ENCODE measurements around the gene KERA. TPM values are rescaled to one million over a fixed set of nuclear protein-coding genes. Genes with fewer than 3 reads are reported as not detected.

The KERA gene
- total and polyA plus RNA-seq, 9 of the 15 experiments (the other 6 are each of a cell fraction or from before 2014, with no cell fraction given) = not detected

DNA sequence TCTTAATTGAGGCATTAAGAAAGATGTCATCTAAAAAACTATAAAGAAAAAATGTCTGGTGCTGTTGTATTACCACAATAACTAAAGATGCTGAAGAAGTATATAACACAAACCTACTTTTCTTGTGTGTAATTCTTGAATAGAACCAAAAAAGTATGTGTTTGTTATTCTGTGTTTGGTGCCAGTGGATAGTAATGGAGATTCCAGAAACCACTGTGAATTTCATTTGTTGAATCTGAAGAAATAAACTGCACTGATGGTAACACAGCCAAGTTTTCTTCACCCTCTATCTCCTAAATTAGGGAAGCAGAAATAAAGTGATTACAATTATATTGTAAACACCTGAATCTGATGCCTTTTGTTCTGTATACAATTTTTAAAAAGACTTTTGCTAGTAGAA lies 13.1 kb upstream of the KERA start:
- ChIA-PET CTCF (ENCODE audit: low intra/inter-chr PET ratio) (no interaction called here), POLR2A (no interaction called here)
- no peaks in the 10 kb centered on the region for H3K79me2 ChIP-seq (ENCODE audit: control insufficient read depth, insufficient read depth, low read length)
- in situ Hi-C loops (cut with MboI) (no loop called here), intact Hi-C loops (cut with micrococcal nuclease) (no loop called here)
- H4K20me1 ChIP-seq (replicated peaks; ENCODE audit: control insufficient read depth, insufficient read depth, low read length) = no peaks in the 10 kb centered on the region
- H2AFZ ChIP-seq (ENCODE audit: low read depth, low read length) = no peak overlapping the region
- no peaks in the 10 kb centered on the region for H3K36me3 ChIP-seq (ENCODE audit: control insufficient read depth, insufficient read depth, low read length)
- H3K4me1 ChIP-seq (replicated peaks in 1 of 2; ENCODE audit: control insufficient read depth in 2 of 2, insufficient read depth in 2 of 2, low read length in 2 of 2) = no peaks in the 10 kb centered on the region
- no TSS peak for BruUV-seq (replicated peaks)
- H3K9me1 ChIP-seq (ENCODE audit: control insufficient read depth, insufficient read depth, low read length) = no peaks in the 10 kb centered on the region
- no peak overlapping the region for H3K4me3 ChIP-seq
- FAIRE-seq (no peak), ATAC-seq (no peak), DNase-seq (ENCODE audit: extremely low read depth in 1 of 4, low spot score in 3 of 4) (no peak)
- H3K9me3 ChIP-seq (replicated peaks; ENCODE audit: control insufficient read depth, insufficient read depth, low read depth, low read length) = no peaks in the 10 kb centered on the region
- no peak overlapping the region for H3K27ac ChIP-seq (ENCODE audit: extremely low read depth, low read depth, low read length)
- TF ChIP-seq STAT5A (IDR thresholded peaks at IDR 0.05; ENCODE audit: borderline replicate concordance, low read length) (no peak), ZNF79 (CRISPR knock-in tag; IDR thresholded peaks at IDR 0.05; ENCODE audit: low read depth) (no peak), CEBPB (tag; IDR thresholded peaks at IDR 0.05) (no peak), HBP1 (CRISPR knock-in tag; IDR thresholded peaks at IDR 0.05) (no peak), ZNF584 (CRISPR knock-in tag; IDR thresholded peaks at IDR 0.05; ENCODE audit: low read depth) (no peak), HCFC1 (IDR thresholded peaks at IDR 0.05; ENCODE audit: low read depth, low read length) (no peak), NFYB (IDR thresholded peaks at IDR 0.05; ENCODE audit: extremely low read depth, insufficient read length) (no peak)
- TF ChIP-seq, protein P1, sequence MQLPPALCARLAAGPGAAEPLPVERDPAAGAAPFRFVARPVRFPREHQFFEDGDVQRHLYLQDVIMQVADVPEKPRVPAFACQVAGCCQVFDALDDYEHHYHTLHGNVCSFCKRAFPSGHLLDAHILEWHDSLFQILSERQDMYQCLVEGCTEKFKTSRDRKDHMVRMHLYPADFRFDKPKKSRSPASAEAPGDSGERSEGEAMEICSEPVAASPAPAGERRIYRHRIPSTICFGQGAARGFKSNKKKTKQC (CRISPR knock-in tag; IDR thresholded peaks at IDR 0.05) = no peak
- TF ChIP-seq, protein P2, sequence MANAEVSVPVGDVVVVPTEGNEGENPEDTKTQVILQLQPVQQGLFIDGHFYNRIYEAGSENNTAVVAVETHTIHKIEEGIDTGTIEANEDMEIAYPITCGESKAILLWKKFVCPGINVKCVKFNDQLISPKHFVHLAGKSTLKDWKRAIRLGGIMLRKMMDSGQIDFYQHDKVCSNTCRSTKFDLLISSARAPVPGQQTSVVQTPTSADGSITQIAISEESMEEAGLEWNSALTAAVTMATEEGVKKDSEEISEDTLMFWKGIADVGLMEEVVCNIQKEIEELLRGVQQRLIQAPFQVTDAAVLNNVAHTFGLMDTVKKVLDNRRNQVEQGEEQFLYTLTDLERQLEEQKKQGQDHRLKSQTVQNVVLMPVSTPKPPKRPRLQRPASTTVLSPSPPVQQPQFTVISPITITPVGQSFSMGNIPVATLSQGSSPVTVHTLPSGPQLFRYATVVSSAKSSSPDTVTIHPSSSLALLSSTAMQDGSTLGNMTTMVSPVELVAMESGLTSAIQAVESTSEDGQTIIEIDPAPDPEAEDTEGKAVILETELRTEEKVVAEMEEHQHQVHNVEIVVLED (CRISPR knock-in tag; IDR thresholded peaks at IDR 0.05) = no peak
- no peak overlapping the region for H3K9ac ChIP-seq (ENCODE audit: insufficient read depth in 1 of 2, low read depth in 2 of 2, low read length in 2 of 2)
- no peak overlapping the region for H3K4me2 ChIP-seq (ENCODE audit: insufficient read depth, low read length)
- no peaks in the 10 kb centered on the region for H3K27me3 ChIP-seq (ENCODE audit: control insufficient read depth in 2 of 2, insufficient read depth in 2 of 2, low read length in 2 of 2)
